HG03175 (cell line): ENCODE measurements around the gene CCL13.
"Not testable (repeated sequence)": the region's sequence is repeated elsewhere in the genome, so short reads cannot be mapped to it uniquely, and the experiment has no call there.

Experiments
- ATAC-seq: cut with Tn5 transposase; IDR thresholded peaks from one replicate; pipeline ENCODE4 v1.9.1; 2021; ENCODE audit warnings: mild to moderate bottlenecking, moderate library complexity; ENCODE audit not compliant: unreplicated experiment

CCL13 gene

GRCh38 chr17:34356194-34356593 is at the start of gene CCL13:
TSS of gene CCL13 (plus strand) at chr17:34356480. CDS start at chr17:34356527, 47 bp downstream.
- no peak for ATAC-seq

- ATAC-seq = no peak
Observed at GRCh38 chr17:34307110-34307509, 49.2 kb upstream of the CCL13 start.

GRCh38 chr17:34308371-34308770 is 47.9 kb upstream of the CCL13 start:
- no peak for ATAC-seq

- no peak for ATAC-seq
Observed at GRCh38 chr17:34311291-34311690, 45.0 kb upstream of the CCL13 start.

GRCh38 chr17:34312080-34312479 is 44.2 kb upstream of the CCL13 start:
- ATAC-seq = no peak

GRCh38 chr17:34313164-34313563 is 43.1 kb upstream of the CCL13 start:
- ATAC-seq = no peak

- no peak for ATAC-seq
Observed at GRCh38 chr17:34314279-34314678, 42.0 kb upstream of the CCL13 start.

- ATAC-seq = no peak
Observed at GRCh38 chr17:34318474-34318873, 37.8 kb upstream of the CCL13 start.

GRCh38 chr17:34319039-34319483 is 37.2 kb upstream of the CCL13 start, which contains the start of gene CCL8:
TSS of gene CCL8 (plus strand) at chr17:34319435. CDS start at chr17:34319502, 67 bp downstream.
- no peak for ATAC-seq

- no peak for ATAC-seq
Observed at GRCh38 chr17:34321964-34322363, 34.3 kb upstream of the CCL13 start.

- not testable (repeated sequence) for ATAC-seq
Observed at GRCh38 chr17:34327580-34327979, 28.7 kb upstream of the CCL13 start.

- ATAC-seq = no peak
Observed at GRCh38 chr17:34337701-34338100, 18.6 kb upstream of the CCL13 start.

- ATAC-seq = no peak
Observed at GRCh38 chr17:34339138-34339770, 17.0 kb upstream of the CCL13 start.

- no peak for ATAC-seq
Observed at GRCh38 chr17:34341916-34342315, 14.4 kb upstream of the CCL13 start.

GRCh38 chr17:34347063-34347462 is 9.2 kb upstream of the CCL13 start:
- no peak for ATAC-seq

GRCh38 chr17:34349751-34350150 is 6.5 kb upstream of the CCL13 start:
- ATAC-seq = no peak

- ATAC-seq = no peak
Observed at GRCh38 chr17:34351096-34351495, 5.2 kb upstream of the CCL13 start.

- ATAC-seq = no peak
Observed at GRCh38 chr17:34352191-34352590, 4.1 kb upstream of the CCL13 start.

- no peak for ATAC-seq
Observed at GRCh38 chr17:34354637-34355036, 1.6 kb upstream of the CCL13 start.

- ATAC-seq = no peak
Observed at GRCh38 chr17:34357398-34357797, 1.1 kb downstream of the CCL13 start.

- no peak for ATAC-seq
Observed at GRCh38 chr17:34358631-34359030, 2.4 kb downstream of the CCL13 start.

- no peak for ATAC-seq
Observed at GRCh38 chr17:34360601-34361270, 4.5 kb downstream of the CCL13 start.
